GM19463 (cell line): ENCODE data around the gene SARNP.
"Not testable (repeated sequence)": the region's sequence is repeated elsewhere in the genome, so short reads cannot be mapped to it uniquely, and the experiment has no call there.

ENCODE experiments used
- ATAC-seq: cut with Tn5 transposase; IDR thresholded peaks from one replicate; pipeline ENCODE4 v1.9.1; 2021; ENCODE audit warnings: mild to moderate bottlenecking, moderate library complexity; ENCODE audit not compliant: unreplicated experiment

Gene SARNP, protein sequence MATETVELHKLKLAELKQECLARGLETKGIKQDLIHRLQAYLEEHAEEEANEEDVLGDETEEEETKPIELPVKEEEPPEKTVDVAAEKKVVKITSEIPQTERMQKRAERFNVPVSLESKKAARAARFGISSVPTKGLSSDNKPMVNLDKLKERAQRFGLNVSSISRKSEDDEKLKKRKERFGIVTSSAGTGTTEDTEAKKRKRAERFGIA

DNA sequence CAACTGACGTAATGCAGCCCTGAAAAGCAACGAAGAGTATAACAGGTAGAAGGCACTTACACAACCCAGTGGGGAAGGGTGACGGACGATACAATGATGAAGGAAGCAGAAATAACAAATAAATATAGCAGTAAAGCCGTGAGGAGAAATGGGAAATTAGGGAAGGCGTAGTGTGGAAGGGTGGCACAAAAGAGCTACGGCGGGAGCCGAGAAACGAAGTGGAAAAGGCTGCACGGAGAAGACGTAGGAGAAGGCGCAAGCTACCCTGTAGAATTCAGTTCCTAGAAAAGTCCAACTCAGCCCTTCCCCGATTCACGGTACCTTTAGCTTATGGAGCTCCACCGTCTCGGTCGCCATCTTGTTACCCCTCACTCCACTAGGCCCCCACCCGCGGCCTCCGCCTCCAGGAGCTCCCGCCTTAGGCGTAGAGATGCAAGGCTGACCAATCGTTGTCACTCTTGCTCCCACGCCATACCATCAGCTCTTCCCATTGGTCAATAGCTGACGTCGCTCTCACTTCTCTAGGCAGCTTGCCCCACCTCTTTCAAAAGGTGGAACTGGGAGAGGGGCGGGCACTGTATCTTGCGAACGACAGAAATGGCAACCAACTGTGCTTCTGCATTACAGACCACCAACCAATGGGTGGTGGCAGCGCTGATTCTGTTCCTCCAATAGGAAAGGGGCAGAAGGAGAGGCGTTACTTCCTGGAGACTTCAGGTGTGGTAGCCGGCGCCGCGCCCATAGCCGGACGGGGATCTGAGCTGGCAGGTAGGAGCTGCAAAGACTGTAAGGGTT lies at the start of gene SARNP, which contains the start of gene ORMDL2:
SARNP (minus strand) TSS at position 380 of the 795 bp plus-strand sequence; CDS start at position 357, 23 bp downstream.
ORMDL2 (plus strand) TSS at position 697 of the 795 bp plus-strand sequence. CDS start 959 bp downstream, outside the sequence.
- ATAC-seq = peak; percentile 97

DNA sequence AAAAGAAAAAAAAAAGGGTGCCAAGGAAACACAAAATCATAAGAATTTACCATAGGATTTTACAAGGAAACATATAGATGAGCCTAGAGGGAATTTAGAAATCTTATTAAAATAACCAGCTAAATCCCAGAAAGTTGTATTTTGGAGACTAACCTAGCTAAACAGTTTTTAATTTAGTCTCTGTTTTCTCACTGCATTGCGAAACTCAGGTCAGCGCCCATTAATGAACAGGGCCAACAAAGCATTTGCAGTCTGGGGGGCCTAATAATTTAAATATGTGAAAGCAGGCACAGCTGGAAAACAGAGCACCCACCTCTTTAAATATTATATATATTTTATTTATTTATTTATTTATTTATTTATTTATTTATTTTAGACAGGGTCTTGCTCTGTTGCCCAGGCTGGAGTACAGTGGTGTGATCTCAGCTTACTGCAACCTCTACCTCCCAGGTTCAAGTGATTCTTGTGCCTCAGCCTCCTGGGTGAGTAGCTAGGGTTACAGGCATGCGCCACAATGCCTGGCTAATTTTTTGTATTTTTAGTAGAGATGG lies 49.0 kb upstream of the SARNP start:
- ATAC-seq = not testable (repeated sequence)

DNA sequence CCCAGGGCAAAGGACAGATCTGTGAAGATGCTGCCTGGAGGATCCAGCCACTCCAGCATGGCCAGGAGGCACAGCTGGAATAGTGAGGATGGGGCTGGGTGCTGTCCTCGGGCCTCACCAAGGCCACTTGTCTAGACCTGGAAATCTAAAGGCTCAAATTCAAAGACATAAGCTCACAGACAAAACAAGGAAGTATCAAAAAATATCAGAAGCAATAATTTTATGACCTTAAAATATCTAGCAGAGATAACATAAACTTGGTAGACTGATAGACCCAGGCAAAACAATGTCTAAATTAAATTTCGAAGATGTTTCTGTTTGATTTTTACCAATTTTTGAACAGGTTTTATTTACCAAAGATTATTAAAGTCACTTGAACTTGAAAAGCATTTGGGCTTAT lies 47.8 kb upstream of the SARNP start:
- ATAC-seq = no peak

DNA sequence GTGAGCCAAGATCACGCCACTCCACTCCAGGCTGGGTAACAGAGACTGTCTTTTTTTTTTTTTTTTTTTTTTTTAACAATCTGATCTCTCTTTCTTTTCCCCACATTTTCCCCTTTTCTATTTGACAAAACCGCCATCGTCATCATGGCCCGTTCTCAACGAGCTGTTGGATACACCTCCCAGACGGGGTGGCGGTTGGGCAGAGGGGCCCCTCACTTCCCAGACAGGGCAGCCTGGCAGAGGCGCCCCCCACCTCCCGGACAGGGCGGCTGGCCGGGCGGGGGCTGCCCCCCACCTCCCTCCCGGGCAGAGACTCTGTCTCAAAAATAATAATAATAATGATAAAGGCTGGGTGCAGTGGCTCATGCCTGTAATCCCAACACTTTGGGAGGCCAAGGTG lies 45.4 kb upstream of the SARNP start:
- not testable (repeated sequence) for ATAC-seq

DNA sequence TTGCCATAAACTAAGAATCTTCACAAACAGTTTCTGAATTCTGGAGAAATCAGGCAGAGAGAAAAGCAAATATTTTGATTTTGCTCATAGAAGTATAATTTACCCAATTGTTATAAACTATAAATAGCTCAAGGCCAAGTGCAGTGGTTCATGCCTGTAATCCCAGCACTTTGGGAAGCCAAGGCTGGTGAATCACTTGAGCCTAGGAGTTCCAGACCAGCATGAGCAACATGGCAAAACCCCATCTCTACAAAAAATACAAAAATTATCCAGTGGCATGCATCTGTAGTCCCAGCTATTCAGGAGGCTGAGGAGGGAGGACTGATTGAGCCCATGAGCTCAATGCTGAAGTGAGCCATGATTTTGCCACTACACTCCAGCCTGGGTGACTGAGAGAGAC lies 44.8 kb upstream of the SARNP start:
- ATAC-seq = no peak

DNA sequence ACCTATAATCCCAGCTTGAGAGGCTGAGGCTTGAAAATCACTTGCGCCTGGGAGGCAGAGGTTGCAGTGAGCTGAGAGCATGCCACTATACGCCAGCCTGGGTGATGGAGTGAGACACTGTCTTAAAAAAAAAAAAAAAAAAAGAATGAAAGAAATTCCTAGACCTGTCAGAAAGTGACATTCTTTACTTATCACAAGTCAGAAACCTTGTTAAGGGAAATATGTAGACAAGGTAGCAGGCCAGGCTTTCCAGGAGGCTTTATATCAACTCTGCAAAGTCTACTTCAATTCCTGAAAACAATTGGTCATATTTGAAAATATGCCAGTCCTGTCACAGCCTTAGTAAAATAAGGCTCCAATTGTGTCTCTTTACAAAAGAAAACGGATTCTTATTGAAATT lies 44.3 kb upstream of the SARNP start:
- ATAC-seq = no peak

DNA sequence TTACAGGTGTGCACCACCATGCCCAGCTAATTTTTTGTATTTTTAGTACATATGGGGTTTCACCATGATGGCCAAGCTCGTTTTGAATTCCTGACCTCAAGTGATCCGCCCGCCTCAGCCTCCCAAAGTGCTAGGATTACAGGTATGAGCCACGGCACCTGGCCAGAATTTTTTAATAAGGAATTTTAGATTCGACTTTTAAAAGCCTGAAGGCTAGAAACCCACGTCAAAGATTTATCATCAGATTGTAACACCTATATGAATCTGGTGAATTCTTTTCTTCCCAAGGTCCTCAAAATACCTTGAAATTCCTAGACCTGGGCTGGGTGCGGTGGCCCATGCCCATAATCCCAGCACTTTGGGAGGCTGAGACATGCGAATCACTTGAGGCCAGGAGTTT lies 43.9 kb upstream of the SARNP start:
- no peak for ATAC-seq

DNA sequence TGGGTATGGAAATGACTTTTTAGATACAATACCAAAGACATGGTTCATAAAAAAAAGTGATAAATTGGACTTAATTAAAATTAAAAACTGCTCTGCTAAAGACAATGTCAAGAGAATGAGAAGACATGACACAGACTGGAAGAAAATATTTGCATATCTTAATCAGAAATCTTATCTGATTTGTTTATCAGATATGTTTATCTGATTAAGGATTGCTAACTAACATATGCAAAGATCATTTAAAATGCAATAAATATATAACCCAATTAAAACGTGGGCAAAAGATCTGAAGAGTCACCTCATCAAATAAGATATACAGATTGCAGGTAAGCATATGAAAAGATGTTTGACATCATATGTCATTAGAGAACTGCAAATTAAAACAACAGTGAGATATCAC lies 35.2 kb upstream of the SARNP start:
- no peak for ATAC-seq

DNA sequence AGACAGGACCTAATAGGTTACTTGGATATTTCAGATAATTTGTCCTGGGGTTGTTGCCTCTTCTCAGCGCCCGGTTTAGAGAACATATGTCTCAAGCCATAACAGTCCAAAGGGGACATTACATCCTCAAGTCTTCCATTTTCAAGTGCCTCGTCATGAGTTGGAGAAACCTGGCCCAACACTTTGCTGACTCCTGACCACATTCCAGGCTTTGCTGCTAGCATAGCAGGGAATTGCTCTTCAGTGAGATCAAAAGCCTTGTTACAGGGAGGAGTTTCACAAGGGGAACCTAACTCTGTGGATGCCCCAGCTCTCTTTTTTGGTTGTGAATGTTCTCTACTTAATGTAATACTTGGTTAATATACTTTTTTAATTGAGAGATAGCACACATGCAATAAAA lies 33.4 kb upstream of the SARNP start:
- no peak for ATAC-seq

DNA sequence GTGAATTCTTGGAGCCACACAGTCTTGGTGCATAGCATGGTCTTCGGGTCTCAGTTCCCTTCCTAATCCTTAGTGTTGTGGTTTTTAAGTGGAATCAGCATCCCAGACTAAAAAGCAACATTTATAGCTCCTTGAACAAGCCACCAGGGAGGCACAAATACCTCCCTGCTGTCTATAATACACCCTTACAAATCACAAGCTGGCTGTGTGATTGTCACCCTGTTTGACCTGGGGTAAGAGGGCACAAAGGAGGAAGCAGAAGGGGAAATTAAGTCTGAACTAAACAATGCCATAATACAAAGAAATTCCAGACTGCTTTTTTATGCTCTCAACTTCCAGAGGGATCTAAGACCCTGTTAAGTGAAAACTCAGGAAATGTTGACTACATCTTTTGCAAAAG lies 32.9 kb upstream of the SARNP start:
- no peak for ATAC-seq

DNA sequence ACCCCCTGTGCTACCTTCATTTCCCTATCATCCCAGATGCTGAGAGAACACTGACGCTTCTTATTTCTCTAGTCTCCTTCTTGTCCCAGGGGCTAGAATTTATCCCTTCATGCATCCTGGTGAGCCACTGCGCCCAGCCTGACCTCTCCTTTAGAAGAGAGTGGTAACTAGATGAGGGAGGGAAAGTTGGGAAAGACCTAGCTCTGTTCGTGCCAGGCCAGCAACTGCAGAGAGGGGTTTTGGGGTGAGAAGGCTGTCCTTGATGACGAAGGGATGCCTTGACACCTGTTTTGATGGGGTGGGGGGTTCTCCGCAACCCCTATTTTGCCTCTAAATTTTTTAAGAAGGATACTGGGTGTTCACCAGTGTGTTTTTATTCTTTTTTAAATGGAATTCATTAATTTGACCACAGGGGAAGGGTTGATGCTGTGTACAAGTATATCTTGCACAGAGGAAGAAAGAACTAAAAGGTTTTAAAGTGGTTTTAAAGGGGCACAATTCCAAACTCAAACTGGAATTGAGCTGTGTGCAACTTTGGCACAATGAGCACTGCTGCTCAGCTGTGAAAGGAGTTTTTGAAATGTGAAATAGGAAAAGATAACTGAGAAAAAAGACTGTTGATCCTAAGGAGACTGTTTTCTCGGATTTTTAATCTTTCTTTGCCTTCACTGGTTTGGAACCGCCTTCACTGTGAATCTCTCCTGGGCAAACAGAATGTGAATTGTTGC lies 32.3 kb upstream of the SARNP start:
- ATAC-seq = no peak

DNA sequence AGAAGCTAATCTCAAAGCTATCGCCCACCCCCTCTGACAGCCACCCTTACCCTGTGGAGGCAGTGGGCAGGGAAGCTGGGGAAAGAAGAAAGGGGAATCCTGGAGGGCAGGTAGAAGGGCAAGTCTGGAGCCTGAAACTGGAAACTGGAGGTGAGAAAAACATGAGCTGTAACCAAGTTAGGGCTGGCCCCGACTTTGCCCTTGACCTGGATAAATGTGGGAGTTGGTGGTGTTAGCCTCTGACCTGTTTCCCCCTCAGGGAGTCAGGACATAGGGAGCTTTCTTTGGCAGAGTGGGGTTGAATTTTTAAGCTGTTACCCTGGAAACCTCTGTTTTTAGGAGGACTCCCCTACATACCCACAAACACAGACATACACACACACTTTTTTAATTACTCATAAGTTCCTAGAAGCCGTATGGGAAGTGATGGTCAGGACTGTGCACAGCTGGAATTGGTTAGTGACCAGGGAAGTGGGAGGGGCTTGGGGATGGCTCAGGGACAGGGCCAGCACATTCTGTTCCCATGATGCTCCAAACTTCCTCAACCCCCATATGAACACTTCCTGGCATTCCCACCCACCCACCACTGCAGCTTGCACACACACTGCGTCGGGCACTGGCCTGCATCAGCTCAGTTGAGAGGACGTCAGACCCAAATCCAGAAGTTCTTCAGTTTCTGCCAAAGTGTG lies 30.2 kb upstream of the SARNP start:
- ATAC-seq = no peak

DNA sequence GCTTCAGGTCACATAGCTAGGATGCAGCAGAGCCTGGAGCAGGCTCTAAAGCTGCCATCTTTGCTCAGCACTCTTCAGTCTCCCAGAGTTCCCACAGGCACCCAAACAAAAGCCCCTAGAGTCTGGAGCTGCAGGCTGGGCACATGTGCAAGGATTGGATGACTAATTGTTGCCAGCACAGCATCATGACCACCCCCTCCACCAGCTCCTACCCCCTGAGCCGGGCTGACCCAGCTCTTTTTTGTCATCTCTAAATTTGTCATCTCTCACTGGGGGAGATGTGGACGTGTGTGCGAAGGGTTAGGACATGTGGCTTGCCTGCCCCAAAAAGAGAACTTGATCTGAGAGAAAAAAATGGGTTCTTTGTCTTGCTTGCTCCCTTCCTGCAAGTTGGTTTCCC lies 29.5 kb upstream of the SARNP start:
- ATAC-seq = no peak

DNA sequence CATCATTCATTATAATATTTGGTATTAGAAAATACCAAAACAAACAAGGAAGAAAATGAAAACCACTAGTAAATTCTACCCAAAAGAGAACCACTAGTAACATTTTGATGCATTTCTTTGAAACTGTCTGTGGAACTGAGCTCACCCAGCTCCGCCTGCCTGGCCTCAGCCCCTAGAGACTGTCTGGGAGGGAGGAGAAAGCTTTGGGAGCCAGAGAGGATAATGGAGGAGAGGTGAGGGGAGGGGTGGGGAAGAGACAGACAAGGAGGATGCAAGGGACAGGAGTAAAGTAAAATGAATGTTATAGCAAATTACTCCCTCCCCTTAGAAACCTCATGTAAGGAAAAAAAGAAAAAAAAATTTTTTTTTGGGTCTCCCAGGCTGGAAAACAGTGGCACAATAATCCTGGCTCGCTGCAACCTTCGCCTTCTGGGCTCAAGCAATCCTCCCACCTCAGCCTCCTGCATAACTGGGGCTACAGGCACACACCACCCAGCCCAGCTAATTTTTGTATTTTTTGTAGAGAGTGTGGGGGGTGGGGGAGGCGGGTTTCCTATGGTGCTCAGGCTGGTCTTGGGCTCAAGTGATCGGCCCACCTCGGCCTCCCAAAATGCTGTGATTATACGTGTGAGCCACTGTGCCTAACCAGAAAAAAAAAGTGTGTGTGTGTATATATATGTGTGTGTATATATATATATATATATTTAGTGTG lies 28.4 kb upstream of the SARNP start:
- no peak for ATAC-seq

DNA sequence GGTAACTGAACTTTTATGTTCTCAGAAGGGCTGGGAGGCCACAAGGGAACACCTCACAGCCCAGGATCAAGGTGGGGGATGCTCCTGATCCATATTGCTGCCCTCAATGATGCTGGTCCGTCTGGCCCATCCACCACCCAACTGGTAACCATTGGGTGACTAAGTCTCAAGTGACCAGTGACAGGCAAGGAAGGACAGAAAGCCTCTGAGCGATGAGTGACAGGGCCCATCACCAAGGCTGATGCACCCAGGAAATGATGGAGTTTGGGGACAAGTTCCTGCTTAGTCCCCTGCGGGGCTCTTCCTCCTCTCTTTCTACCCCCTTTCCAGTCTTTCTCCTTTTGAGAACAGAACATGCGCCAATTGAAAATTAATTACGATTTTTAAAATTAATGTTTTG lies 27.8 kb upstream of the SARNP start:
- ATAC-seq = no peak

DNA sequence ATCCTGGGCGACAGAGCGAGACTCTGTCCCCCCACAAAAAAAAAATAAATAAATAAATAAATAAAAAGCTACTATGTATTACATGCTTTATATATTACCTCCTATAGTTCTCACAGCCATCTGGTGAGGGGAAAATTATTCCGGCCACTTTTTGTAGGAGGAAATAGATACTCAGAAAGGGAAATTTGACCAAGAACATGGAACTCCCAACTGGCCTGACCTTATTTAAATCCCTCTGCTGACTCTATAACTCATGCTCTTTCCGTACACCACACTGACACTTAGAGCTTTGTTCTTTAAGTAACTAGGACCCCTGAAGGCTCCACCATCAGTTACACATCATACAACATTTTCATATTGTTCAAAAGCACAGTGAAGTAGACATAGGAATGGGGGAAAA lies 27.4 kb upstream of the SARNP start:
- no peak for ATAC-seq

DNA sequence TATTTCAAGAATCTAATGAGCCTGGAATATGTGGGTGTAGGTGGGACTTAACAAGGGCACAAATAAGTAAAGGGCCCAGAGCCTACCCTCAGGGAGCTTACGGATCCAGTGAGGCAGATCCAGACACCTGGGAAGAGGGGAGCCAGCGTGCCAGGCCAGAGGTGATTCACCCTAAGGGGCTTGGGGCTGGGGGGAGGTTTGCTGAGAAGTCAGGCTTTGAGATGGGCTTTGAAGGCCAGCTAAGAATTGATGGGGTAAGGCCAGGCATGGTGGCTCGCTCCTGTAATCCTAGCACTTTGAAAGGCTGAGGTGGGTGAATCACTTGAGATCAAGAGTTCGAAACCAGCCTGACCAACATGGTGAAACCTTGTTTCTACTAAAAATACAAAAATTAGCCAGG lies 25.9 kb upstream of the SARNP start:
- ATAC-seq = no peak

DNA sequence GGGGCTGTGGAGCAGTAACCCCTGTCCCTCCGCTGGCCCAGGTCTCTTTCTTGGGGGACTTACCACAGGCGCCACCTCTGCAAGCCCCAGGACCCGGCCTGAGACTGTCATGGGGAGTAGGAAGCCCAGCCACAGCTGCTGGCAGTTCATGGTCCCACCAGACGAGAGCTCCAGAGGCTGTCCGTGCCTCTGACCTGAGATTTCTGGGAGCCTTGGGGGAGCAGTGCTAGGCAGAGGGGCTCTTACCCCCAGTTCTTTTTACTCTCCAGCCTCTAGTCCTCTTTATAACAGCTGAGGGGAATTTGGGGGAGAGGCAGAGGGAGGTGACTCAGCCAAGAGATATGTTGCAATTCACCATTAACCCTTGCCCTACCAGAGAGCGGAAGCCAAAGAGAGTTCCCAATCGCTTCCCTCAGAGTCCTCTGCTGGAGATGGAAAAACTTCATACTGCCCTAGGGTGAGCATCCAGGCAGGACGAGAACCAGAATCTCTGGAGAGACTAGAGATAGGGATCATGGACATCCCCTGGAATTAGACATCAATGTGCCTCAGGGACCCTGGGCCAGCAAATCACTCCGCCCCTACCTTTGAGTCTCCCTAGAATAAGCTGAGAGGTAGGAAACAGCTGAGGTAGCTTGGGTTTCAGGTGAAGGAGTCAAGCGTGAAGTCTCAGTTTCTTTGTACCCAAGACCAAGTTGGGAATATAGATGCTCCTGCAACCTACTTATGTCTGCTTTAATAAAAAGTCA lies 25.3 kb upstream of the SARNP start, which contains the start of gene MMP19:
MMP19 (minus strand) TSS at position 256 of the 749 bp plus-strand sequence; CDS start at position 150, 106 bp downstream.
- no peak for ATAC-seq

DNA sequence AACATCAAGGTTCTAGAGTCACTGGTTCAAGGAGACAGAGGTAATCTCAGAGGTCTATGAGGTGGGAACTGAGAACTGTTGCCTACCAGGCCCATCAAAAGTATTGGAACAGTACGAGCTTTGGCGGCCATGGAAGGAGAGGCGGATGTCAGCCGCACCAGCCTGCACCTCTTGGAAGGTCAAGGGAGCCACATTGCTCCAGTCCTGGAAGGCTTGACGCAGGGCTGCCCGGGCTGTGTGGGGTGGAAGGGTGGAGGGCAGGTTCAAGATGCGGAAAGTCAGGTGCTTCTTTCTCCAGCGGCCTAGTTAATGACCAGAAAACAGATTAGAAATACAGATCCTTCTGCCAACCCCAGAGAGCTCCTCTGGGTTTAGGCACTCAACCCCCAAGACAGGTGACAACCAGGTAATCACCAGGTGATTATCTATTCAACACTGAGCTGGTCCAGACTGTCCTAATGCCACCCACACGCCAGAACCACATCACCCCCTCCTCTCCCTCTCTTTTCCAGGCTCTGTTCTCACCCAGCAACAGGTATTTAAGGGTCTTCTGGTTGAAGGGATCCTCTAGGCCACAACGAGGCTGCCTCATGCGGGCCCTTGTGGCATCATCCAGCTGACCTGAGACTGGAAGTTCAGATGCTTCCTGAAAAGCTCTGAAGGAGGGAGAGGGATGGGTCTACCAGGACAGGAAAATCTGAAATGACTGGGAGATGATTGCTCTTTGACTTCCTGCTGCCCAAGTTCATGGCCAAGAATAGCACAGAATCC lies 23.2 kb upstream of the SARNP start:
- no peak for ATAC-seq
